D341Med (cell line): Measurements from ENCODE around the gene TMIGD3.
"Not testable (repeated sequence)": the region's sequence is repeated elsewhere in the genome, so short reads cannot be mapped to it uniquely, and the experiment has no call there.

Source experiments
- DNase-seq: peaks from one replicate; pipeline ENCODE4 v3.0.0; 2012; ENCODE audit warnings: low spot score

The TMIGD3 gene

DNA sequence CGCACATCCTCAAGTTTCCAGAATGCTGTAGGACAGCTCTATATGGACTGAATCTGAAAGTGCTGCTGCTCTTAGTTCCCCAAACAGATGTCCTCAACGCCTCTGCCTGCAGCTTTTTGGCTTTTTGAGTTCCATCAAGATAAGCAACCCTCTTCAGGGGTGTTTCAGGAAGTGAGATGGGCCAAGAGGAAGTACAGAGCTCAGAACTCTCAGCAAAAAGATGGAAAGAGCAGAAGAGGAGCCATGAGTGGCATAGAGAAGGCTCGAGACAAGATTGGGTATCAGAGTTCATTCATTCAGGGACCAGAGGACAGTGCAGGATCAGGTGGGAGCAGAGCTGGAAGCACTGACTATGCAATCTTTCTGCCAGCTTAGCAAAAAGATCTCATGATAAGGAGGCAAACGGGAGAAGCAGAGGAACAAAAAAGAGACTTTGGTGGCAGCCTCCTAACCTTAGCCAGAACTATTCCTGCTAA, at the start of gene TMIGD3, which contains the start of gene ADORA3:
Gene TMIGD3 (minus strand): TSS at position 49 of the 476 bp plus-strand sequence. CDS start 279 bp downstream, outside the sequence.
Gene ADORA3 (minus strand): TSS at position 49 of the 476 bp plus-strand sequence. CDS start 279 bp downstream, outside the sequence.
- no peak for DNase-seq

DNA sequence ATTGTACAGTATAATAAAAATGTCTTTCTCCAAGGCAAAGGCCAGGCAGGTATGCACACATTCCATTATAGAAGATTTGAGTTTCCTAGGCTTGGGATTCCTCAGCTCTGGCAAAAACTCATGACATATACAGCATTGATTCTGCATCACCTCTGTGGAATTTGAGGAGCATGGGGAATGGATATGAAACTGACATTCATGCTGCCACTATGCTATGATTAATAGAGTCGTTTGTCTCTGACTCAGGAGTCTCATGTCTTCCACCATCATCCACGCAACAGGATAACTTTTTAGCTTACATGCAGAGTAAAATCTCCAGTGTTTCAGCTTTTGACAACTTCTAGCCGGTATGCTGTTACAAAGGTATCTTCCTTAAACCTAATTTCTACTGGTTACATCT, 49.8 kb upstream of the TMIGD3 start:
- no peak for DNase-seq

DNA sequence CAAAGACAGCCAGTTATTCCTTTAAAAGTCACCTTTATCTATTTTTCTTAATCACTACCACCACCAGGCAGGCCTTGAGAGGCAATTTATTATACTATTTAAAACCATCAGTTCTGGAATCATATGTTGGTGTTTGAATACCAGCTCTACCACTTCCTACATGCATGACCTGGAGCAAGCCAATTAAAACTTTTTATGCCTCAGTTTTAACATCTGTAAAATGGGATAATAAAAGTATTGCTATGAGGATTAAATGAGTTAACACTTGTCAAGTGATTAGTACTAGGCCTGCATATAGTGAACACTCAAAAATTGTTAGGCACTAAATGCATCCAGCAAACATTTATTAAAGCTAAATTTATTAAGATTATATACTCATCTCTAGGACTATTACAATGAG, 49.2 kb upstream of the TMIGD3 start:
- no peak for DNase-seq

DNA sequence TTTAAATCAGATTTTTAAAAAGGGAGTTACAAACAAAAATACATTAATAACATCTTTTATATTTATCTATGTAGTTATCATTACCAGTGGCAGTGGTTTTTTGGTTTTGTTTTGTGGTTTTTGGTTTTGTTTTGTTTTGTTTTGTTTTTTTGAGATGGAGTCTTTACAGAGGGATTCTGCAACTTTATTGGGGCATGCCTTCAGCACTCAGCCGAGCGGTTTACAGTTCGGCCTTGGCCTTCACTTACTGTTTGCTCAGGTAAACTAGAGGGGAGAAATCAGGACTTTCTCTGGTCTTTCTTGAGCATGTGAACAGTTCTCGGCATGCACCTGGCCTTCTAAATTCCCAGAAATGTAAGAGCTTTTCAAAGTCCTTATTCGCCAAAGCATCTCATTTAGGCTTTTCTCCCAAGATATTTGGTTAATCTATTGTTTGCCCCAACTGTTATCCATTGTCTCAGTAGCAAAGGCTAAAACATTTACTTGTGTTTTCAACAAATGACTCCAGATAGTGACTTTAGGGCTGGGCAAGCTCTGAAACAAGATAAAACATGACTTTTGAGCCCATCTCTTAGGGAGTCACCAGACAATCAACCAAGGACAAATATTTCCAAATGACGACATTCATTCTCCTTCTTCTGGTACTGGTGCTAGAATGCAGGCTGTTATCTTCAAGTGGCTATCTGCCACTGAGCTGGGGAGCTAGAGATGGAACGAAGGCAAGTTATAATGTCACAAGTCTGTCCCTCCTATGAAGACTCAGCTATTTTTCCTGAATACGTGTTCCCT, 48.4 kb upstream of the TMIGD3 start:
- no peak for DNase-seq

DNA sequence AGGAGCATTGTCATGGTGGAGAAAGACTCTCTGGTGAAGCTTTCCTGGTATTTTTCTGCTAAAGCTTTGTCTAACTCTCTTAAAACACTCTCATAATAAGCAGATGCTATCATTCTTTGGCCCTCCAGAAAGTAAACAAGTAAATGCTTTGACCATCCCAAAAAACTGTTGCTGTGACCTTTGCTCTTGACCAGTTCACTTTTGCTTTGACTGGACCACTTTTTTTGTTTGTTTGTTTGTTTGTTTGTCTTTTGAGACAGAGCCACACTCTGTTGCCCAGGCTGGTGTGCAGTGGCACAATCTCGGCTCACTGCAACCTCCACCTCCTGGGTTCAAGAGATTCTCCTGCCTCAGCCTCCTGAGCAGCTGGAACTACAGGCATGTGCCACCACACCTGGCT, 44.4 kb upstream of the TMIGD3 start:
- DNase-seq, result not testable (repeated sequence)

DNA sequence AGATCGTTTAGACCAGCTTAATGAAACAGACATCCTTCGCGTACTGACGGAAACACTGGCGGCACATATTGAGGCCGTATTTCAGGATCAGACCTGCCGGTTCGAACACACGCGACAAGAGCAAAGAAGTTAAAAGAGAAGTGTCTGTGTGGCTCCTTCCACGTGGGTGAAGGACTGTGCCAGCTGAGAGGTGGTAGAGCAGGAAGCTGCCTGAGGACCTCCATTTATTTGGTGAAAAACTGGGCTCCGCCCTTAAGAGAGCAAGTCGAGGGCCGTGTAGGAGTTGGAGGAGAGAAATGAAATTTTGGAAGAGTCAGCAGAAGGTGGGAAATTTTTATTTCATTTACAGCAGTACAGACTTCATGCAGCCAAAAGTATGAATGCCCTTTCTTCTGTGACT, 38.8 kb upstream of the TMIGD3 start:
- DNase-seq, result no peak

DNA sequence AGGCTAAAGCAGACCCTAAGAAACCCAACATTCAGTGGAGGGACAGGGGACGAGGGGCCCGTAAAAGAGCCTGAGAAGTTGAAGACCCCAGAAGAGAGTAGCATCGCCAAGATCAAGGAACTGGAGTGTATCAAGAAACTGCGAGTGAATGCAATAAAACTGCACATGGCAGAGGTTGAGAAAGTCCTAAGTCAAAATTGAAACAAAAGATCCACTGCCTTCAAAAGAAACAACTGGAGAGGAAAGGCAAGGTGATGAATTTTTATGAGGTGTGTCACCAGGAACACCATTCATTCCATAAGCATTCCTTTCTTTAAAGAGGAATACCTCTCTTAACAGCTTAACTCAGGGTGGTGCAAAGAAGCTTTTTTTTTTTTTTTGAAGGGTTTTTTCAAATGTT, 38.3 kb upstream of the TMIGD3 start:
- no peak for DNase-seq

DNA sequence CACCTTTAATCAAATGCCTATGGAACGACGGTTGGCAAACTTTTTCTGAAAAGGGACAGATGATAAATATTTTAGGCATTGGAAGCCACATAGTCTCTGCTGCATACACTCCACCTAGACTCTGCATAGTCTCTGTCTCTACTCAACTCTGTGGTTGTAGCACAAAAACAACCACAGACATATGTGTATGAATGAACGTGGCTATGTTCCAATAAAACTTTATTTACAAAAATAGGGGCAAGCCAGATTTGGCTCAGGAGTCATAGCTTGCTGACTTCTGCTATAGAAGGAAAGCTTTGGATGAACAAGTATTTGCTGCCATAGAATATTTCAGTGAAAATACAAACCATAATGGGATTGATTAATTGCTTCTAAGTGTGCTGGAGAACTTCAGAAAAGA, 37.5 kb upstream of the TMIGD3 start:
- DNase-seq, result no peak

DNA sequence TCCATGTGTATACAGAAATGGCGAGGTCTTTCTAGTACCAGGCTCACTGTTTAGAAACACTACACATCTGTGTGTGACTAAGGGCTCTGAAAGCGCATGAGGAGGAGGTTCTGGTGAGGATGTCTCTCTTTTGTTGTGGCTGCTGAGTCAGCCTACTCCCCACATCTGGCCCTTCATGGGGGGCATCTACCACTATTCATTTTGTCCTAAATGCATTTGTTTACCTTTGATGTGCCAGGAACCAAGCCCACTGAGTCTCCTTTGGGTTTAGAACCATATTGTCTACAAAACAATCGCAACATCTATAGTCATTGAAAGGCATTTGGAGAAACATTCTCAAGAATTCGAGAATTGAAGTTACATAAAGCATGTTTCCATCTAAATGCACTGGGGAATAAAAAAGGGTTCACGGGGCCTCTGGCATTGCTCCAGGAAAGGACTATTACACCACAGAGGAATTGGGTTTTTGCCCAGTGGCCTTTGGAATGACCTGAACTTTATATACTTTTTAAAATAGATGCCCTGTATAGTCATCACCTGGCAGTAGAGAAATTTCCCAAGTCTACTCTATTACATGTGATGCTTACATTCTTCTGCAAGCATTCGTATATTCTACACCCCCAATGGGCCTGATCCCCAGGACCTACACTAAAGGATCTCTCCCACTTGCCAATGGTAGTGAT, 35.1 kb upstream of the TMIGD3 start:
- DNase-seq, result no peak

DNA sequence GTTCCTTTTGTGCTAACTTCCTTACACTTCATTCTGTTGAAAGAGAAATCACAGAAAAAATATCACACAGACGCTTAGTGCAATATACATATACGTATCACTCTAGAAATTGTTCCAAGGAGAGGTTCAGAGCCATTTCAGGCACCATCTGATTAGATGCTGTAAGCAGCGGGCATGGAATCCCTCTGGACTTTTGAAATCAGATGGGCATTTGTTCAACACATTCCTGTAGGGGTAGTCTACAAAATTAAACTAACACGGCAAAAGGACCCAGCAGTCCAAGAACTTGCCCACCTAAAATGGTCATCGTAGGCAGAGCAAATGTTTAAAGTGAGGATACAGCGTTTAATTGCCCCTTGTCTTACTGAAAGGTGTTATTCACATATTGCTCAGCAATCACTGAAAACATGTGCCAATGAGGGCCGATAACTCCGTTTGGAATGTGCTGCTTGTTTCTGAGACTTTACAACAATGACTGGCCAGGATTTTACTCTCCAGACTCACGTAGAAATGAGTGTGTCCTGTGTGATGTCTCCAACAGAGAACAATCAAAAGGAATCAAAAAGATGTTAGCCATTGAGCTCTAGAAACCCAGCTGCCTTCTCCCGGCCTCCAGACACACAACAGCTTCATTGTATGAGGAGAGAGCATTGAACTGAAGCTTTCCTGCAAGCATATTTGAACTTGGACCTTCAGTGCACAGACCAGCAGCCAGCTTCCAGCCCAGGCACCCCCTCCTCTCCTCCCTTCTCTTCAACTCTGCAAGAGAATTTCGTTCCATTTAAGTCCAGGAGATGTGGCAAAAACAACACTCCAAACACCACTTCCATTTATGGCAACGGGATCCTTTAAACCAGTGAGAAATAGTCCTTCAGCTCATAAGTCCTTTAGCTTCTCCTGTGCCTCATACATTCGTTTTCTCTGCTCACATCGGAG, 32.1 kb upstream of the TMIGD3 start:
- DNase-seq, result no peak

DNA sequence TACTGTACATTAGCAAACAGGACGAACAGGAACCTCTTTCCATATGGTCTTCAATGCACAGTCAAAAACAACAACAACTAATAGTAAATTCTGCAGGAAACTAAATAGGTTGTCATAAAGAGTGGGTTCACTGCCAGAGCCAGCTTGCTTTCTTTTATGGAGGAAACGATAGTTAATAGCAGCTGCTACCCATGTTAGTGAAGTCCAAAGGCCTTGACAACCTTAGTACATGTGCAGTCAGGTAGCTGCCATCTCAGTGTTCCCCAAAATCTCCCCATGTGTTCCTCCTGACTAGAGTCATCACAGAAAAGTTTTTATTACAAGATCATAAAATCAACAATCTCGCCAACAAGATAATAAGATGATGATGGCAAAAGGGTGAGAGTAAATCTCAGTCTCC, 16.6 kb upstream of the TMIGD3 start:
- DNase-seq, result no peak

DNA sequence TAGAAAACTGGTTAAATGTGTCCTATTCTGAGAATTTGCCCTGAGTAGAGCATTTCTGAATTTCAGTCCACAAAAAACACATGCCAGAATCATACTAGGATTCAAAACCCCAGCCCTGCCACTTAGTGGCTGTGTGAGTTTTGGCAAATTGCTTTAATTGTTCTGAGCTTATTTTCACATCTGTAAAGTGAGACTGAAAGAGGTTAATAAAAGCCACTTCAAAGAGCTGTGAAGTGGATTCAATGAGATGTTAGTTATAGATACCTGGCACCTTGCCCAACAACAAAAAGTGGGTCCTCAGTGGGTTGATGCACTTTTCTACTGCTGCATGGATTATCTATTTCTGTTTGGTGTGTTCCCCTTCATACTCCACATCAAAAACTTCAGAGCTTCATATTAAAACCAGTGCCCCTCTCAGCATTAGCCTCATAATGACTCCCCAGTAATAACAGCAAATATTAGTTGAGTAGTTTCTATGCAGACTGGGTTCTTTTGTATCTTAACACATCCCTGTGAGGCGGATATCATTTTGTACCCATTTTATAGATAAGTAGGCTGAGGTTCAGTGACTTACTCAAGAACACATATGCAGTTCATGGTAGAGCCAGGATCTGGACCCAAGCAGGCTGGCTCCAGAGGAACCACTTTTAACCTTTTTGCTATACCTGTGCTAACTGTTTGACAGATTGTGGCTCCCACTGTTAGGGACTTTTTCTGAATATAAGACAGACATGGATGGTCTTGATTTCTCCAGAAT, 14.2 kb upstream of the TMIGD3 start:
- no peak for DNase-seq

DNA sequence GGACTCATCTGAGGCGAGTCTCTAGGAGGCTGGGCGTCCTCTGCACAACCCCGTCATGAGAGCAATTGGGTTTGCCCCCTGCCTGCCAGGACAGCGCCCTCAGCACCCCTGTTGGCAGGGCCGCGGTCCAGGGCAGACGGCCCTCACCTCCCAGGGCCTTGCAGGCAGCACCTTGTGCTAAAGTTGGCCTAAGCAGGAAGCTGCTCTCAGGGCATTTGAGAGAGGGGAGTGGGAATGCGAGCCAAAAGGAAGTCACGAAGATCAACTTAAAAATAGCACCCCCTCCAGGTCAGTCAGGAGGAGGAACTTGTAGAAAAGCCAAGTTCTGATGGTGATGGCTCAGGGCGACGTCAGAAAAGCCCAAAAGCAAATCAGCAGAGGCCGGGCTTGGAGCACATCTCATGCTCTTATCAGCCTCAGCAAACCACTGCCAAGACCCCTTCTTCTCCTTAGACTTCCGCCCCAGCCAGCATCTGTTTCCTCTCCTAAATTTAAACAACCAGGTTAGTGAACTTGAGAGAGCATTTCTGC, 12.6 kb upstream of the TMIGD3 start:
- no peak for DNase-seq

DNA sequence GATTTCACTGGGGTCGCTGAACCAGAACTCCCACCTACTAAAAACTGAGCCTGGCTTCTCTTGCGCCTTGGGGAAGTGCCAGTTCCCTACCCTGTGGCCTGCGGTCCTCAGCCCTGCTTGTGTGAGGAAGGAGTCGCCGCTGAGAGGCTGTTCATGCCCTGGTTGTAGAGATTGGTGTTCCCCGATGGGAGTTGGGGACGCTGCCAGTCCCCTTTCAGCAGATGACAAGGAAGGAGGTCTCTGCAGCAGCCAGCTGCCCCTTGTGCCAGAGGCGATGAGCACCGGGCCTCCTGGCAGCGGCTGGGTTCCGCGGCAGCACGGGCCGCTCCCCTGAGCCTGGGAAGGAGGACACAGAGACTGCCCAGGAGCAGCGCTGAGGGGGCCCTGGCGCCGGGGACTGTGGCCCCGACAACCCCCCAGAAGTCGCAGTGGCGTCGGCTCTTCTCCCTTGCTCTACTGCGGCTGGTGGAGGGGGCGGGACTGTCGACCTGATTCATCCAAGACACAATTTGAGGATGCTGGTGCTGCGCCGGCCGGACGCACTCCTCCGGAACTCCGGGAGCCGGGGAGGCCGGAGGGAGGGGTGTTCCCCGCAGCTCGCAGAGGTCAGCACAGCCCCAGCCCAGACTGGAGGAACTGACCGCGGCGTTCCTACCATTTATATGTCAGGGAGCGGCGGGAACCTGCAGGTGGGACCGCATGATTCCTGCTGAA, 12.0 kb upstream of the TMIGD3 start:
- no peak for DNase-seq

DNA sequence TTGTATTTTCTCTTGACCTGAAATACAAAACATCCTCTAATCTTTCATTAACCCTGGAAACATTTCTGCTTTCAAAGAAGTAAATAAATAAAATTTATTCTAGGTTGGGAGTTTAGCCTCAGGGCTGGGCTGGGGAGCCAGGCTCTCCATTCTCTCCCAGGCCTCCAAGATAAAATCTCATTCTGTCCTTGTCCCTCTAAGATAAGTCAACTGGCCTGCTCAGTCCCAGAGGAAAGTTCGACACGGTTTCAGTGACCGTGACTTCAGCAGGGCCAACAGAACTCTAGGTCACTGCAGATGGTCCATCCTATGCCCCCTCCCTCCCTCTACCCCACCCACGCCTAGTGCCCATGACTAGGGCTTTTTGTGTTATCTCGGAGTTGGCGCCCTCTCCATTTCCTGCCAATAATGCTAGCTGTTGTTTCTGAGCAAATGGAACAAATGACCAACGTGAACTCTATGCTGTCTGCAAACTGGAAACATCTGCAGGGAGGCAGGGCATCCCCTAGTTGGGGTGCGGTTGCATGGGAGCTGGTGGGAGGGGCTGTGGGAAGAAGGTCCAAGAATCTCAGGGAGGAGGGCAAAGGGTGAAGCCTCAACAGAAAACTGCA, 10.1 kb upstream of the TMIGD3 start:
- no peak for DNase-seq

DNA sequence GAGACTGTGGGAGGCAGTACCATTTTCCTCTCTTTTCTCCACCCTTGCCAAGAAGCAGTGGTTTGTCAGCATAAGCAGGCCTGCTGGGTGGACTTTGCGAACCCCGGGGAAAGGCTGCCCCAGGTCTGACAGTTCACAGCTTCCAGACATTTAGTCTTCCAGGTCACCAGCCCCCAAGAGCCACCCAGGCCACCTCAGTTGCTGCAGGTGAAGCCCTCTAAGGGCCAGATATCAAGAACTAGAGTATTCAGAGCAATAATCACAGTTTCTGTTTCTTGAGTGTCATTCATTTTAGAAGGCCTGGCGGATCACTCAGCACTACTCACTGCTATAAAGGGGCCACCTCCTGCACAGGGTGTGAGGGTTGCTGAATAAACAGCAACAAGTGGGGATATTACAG, 9.5 kb upstream of the TMIGD3 start:
- no peak for DNase-seq

DNA sequence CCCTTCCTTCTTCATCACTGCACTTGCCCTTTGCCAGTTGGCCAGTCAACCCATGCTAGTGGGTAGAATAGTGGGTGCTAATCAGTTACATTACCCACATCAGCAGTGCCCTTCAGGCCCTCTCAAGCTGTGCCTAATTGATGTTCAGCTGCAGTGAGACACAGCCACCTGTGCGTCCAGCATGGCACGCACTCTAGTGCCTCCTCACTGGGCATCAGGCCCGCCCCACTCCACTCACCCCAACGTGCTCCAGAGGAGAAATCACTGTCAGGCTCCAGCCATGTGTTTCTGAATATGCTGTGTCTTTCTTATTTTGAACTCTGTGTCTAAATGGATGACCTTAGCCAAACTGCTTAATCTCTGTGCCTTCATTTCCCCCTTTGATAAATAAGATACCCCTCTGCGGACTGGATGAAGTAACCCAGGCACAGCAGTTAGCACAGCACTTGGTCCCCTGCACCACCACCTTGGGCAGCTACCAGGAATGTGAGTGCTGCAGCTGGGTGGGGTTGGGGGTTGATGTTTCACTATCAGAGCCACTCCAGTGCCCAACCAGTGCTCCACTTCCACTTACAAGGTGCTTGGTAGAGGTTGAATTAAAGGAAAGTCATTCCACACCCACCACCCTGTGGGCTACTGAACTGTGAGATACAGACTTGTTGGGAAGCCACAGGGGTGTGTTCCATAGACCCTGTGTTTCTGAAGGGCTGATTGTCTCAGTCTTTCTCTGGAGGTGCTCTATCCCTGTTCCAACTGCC, 8.9 kb upstream of the TMIGD3 start:
- no peak for DNase-seq

DNA sequence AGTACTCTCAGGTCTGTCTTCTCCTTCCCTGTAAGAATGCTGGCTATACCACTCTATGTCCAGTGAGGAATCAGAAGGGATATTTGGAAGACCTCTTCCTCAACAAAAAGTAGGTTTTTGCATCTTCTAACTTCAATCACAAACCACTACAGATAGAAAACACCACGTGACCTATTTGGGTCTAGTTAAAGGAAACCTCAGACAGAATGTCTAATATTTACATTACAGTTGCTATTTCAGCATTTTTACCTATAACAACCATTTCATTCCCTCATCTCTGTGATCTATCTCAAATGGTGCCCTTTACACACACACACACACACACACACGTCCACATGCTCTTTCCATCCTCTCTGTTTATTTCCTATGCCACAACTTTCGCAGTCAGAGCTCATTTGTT, 7.9 kb upstream of the TMIGD3 start:
- DNase-seq, result no peak

DNA sequence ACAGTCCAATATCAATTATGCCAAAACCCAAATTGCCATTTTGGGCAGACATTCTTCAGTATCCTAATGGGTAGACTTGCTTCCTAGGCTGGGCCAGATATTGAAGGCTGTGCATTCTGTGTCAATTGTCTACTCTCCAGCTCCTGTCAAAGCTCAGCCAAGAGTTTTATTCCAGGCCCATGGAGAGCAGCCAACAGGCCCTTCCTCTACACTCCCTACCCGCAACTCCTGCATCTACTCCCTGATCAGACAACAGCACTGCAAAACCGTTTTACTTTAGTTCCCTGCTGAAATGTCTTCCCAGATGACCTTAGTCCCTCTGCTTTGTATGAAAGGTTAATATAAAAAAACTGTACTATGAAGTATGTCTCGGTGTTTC, 6.6 kb upstream of the TMIGD3 start:
- DNase-seq, result no peak
